GM23248 (cell line): ENCODE data around the gene ELAVL1.

Experiments
- EZH2 ChIP-seq: fragments of 200-600 bp; sonication (generic); IDR thresholded peaks from 2 replicates; pipeline ENCODE4 v1.6.1; 2018; ENCODE audit warnings: antibody characterized with exemption, mild to moderate bottlenecking; ENCODE audit not compliant: insufficient read depth, poor library complexity, severe bottlenecking
- EZH2phosphoT487 ChIP-seq: fragments of 200-600 bp; sonication (generic); IDR thresholded peaks from 2 replicates; pipeline ENCODE4 v1.6.1; 2018; ENCODE audit warnings: antibody characterized with exemption, moderate library complexity, mild to moderate bottlenecking, low read depth; ENCODE audit not compliant: insufficient read depth

GRCh38 chr19:8050274-8051096 is 45.0 kb upstream of the ELAVL1 start:
- TF ChIP-seq EZH2, result no peak
- TF ChIP-seq EZH2phosphoT487, result no peak
